Uterus (tissue), 4 donors: Measurements from ENCODE around the gene ADCK2. TPM values are rescaled to one million over a fixed set of nuclear protein-coding genes. Genes with fewer than 3 reads are reported as not detected.

Experiments used
- DNase-seq, 2 donors: peaks; one replicate each; pipeline ENCODE4 v3.0.0-alpha.2; 2019 to 2020
- H3K27ac ChIP-seq, 2 donors: fragments of 200-600 bp; sonication (generic); 1 replicate in 1 of 2; 2 replicates in 1 of 2; pipeline ENCODE4 v1.5.1; 2016 to 2018
- H3K27me3 ChIP-seq, 2 donors: fragments of 200-600 bp; sonication (generic); one replicate each; pipeline ENCODE4 v1.5.1; 2018 to 2019; ENCODE audit warnings: control low read depth in 1 of 2
- H3K36me3 ChIP-seq, 2 donors: fragments of 200-600 bp; sonication (generic); one replicate each; pipeline ENCODE4 v1.5.1; 2019; ENCODE audit warnings: control low read depth in 1 of 2
- H3K4me1 ChIP-seq, 2 donors: fragments of 200-600 bp; sonication (generic); one replicate each; pipeline ENCODE4 v1.5.1; 2018 to 2019; ENCODE audit warnings: control low read depth in 1 of 2
- H3K4me3 ChIP-seq, 2 donors: fragments of 200-600 bp; sonication (generic); 1 replicate in 1 of 2; 2 replicates in 1 of 2; pipeline ENCODE4 v1.5.1; 2018 to 2019; ENCODE audit warnings: mild to moderate bottlenecking in 1 of 2
- H3K9me3 ChIP-seq, 2 donors: fragments of 200-600 bp; sonication (generic); one replicate each; pipeline ENCODE4 v1.5.1; 2019; ENCODE audit warnings: control low read depth in 1 of 2
- POLR2A ChIP-seq, 2 donors: fragments of 450-650 bp; IDR thresholded peaks; one replicate each; pipeline ENCODE4 v1.6.1; 2016; ENCODE audit warnings: antibody characterized with exemption in 2 of 2, mild to moderate bottlenecking in 1 of 2, moderate library complexity in 1 of 2
- intact Hi-C: fragments of 100-400 bp; cut with DNase I; formaldehyde crosslinking; loops from one replicate; pipeline ENCODE4 v1.15.1; 2023; ENCODE audit warnings: low total_unique reads
- total RNA-seq, 4 donors: library from RNA; depleted of rRNA in 3 of 4; stranded (reverse); fragments of >200 nt in 3 of 4; gene quantifications; one replicate each; pipeline versions ENCODE4 v1.1.0 to v1.2.4, GENCODE V29; 2014 to 2023
- TF ChIP-seq, protein P1 (sequence below), 4 experiments: fragments of 200-600 bp in 2 of 4; fragments of 450-650 bp in 2 of 4; sonication (generic) in 2 of 4; IDR thresholded peaks; one replicate each; pipeline ENCODE4 v1.5.1; 2016 to 2019; ENCODE audit warnings: antibody characterized with exemption in 4 of 4, mild to moderate bottlenecking in 2 of 4, moderate library complexity in 1 of 4
- donor health status: DM: yes; HTN: yes; CAD: no.

Gene ADCK2
- total RNA-seq, 4 donors from 2014 or later = 13.2 to 24.3 (median 22.4) TPM

DNA sequence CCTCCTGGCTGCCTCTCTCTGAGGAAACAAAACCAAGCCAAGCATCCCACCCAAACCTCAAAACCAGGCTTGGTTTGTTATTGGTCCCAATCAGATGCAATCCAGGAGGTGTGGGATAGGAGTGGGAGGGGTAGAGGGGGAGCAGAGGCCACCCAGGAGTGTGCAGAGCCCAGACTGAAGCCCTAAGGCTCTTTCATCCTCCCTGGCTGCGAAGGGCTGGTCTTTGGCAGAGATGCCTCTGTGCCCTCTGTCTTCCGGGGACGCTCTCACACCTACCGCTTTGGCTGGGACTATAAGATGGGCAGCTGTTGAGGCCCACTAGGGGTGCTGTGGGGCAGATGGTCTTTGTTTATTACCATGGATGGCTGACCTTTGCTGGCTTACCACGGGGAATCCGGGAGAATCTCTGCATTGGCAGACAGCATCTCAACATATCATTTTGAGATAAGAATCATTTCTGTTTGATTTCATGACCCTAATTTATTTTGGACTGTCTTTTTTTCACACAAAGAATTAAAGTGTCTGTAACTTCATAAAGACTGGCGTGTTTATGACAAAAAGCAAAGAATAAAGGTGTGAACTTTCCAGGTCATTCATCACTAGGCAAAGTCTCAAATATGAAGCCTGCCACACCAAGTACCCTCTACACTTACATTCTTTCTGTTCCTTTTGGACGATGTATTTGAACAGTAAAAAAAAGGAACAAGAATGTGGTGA, 25.7 kb upstream of the ADCK2 start:
- H3K9me3 ChIP-seq = no peaks in the 10 kb centered on the region
- intact Hi-C loops = no loop called here
- no peak overlapping the region for H3K4me3 ChIP-seq
- TF ChIP-seq, protein P1, sequence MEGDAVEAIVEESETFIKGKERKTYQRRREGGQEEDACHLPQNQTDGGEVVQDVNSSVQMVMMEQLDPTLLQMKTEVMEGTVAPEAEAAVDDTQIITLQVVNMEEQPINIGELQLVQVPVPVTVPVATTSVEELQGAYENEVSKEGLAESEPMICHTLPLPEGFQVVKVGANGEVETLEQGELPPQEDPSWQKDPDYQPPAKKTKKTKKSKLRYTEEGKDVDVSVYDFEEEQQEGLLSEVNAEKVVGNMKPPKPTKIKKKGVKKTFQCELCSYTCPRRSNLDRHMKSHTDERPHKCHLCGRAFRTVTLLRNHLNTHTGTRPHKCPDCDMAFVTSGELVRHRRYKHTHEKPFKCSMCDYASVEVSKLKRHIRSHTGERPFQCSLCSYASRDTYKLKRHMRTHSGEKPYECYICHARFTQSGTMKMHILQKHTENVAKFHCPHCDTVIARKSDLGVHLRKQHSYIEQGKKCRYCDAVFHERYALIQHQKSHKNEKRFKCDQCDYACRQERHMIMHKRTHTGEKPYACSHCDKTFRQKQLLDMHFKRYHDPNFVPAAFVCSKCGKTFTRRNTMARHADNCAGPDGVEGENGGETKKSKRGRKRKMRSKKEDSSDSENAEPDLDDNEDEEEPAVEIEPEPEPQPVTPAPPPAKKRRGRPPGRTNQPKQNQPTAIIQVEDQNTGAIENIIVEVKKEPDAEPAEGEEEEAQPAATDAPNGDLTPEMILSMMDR (IDR thresholded peaks at IDR 0.05) = peak; percentile 39 to 66 (median 46)
- TF ChIP-seq POLR2A (IDR thresholded peaks at IDR 0.05) = no peak
- no peaks in the 10 kb centered on the region for H3K36me3 ChIP-seq
- H3K4me1 ChIP-seq = peaks cover 0 to 6% of the 10 kb centered on the region in 2 donors
- DNase-seq = peak; percentile 45 to 65
- peak overlapping the region; percentile 38 to 62 for H3K27ac ChIP-seq
- no peaks in the 10 kb centered on the region for H3K27me3 ChIP-seq

DNA sequence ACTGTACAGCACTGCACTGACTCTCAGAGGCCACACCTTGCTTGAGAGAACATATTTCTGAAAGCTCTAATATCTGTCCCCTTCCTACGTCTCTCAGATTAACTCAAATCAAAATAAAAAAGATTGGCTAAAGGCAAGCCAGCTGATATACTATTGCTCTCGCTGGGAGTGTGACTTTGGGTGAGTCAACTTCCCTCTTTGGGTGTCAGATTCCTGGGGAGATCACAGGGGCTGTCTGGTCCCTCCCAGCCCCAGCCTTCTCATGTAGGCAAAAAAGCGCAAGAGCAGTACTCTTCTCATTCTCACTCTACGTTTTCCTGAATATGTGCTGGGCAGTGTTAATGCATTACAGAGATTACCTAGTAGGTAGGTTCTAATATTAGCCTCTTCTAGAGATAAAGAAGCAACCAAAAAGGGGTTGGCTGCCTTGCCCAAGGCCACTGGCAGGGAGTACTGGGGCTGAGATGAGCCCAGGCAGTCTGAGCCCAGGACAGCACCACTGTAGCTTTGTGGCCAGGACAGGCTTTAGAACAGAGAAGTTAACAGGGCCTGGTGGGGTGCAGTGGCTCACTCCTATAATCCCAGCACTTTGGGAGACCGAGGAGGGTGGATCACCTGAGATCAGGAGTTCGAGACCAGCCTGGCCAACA, 23.1 kb upstream of the ADCK2 start:
- intact Hi-C loops = loop anchor here (5.0 kb wide), 1 partner anchor 132 kb away; no protein-coding TSS in a partner anchor
- H3K4me3 ChIP-seq = no peak overlapping the region
- no peaks in the 10 kb centered on the region for H3K9me3 ChIP-seq
- H3K36me3 ChIP-seq = no peaks in the 10 kb centered on the region
- H3K27ac ChIP-seq = no peak overlapping the region
- peak in 1 of 2 donors; percentile 8 for DNase-seq
- peaks cover 0 to 6% of the 10 kb centered on the region in 2 donors for H3K4me1 ChIP-seq
- no peaks in the 10 kb centered on the region for H3K27me3 ChIP-seq
- TF ChIP-seq, protein P1 (IDR thresholded peaks at IDR 0.05) = no peak
- no peak for TF ChIP-seq POLR2A (IDR thresholded peaks at IDR 0.05)

DNA sequence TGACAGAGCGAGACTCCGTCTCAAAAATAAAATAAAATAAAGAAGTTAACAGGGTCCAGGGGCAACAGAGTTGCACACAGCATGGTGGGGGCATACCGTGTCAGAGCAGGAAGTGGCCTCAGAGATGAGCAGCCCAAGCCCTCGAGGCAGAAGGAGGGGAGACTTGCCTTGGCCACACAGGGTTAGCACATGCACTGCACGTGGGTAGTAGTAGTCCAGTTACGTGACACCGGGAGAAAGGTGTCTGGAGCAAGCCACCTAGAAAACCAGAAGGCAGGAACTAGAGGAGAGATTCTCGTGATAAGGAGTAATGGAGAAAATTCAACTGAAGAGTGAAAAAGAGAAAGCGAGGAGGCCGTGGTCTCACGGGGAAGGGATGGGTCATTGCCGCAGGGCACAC, 22.4 kb upstream of the ADCK2 start:
- intact Hi-C loops = loop anchor here (5.0 kb wide), 1 partner anchor 133 kb away; no protein-coding TSS in a partner anchor
- peak in 1 of 2 donors; percentile 10 for DNase-seq
- H3K27me3 ChIP-seq = no peaks in the 10 kb centered on the region
- H3K27ac ChIP-seq = no peak overlapping the region
- TF ChIP-seq, protein P1 (IDR thresholded peaks at IDR 0.05) = no peak
- no peak for TF ChIP-seq POLR2A (IDR thresholded peaks at IDR 0.05)
- no peaks in the 10 kb centered on the region for H3K36me3 ChIP-seq
- no peaks in the 10 kb centered on the region for H3K9me3 ChIP-seq
- peaks cover 0 to 6% of the 10 kb centered on the region in 2 donors for H3K4me1 ChIP-seq
- H3K4me3 ChIP-seq = no peak overlapping the region

DNA sequence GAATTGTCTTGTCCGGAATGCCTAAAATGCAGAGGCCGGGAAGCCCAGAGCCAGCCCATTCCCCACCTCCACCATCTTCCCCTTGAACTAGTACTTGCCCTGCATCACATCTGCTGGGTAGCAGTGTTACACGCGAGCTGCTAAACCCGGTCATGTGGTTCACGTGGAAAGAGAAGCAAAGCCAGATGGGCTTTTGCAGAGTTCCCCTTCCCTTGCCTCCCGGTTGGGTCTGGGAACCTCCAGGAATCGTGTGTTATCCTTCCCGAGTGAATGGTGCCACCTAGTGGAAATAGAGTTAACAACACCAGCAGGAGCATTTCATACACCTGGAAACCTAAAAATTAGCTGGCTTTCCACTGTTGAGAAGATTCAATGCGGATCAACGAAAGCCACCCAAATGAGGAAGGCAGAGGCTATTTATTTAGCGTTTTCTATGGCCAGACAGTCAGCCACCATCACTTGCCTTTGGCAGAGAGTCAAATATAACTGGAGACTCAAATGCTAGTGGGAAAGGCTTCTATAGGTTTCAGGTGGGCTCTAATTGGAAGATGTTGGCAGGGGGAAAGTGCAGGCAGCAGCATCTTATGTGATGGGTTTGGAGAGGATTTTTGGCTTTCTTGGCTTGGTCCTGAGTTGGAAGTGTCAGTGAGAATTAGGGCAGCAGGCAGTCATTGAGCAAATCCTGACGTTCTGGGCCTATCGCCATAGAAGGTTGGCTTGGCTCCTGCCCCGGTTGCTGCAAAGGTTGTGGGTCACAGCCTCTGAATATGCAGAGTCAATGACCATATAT, 19.2 kb upstream of the ADCK2 start:
- peak; percentile 74 to 79 for DNase-seq
- no peaks in the 10 kb centered on the region for H3K27me3 ChIP-seq
- no peaks in the 10 kb centered on the region for H3K4me1 ChIP-seq
- no peak overlapping the region for H3K4me3 ChIP-seq
- no peak overlapping the region for H3K27ac ChIP-seq
- TF ChIP-seq POLR2A (IDR thresholded peaks at IDR 0.05) = no peak
- TF ChIP-seq, protein P1 (IDR thresholded peaks at IDR 0.05) = peak; percentile 89 to 92 (median 91)
- H3K36me3 ChIP-seq = no peaks in the 10 kb centered on the region
- intact Hi-C loops = loop anchor here (5.0 kb wide), 1 partner anchor 136 kb away; no protein-coding TSS in a partner anchor
- H3K9me3 ChIP-seq = no peaks in the 10 kb centered on the region
